Heart left ventricle (tissue), 13 donors: ENCODE results near the gene C14orf93.

Experiments used
- POLR2A ChIP-seq, 2 donors: fragments of 450-650 bp; IDR thresholded peaks; one replicate each; pipeline ENCODE4 v1.6.1; 2017; ENCODE audit warnings: antibody characterized with exemption in 2 of 2, mild to moderate bottlenecking in 2 of 2, moderate library complexity in 2 of 2
- TF ChIP-seq, protein P1 (sequence below), 12 donors: fragments of 200-600 bp; sonication (generic) in 4 of 12; IDR thresholded peaks; one replicate each; pipeline versions ENCODE4 v1.5.0 to v1.8.0; 2018 to 2022; ENCODE audit warnings: antibody characterized with exemption in 12 of 12, mild to moderate bottlenecking in 5 of 12
- donor health status: ischemic (EF 13 %, LVEDD 7.1; RV severe dilation, severe dysfunction).
- donor health status: DM: no; HTN: yes; CAD: no.
- donor health status: DM: no; HTN: no; CAD: no.
- donor health status: ischemic (EF 25% LVEDD 6.9; RV normal size, moderate dysfunction).
- donor health status: ischemic (EF 25% LVEDD 5.7; RV mildly dilated, moderate dysfunction).
- donor health status: ischemic (EF 35%, LVEDD 5.7; RV mildly dilated, moderate dysfunction).
- donor health status: nonischemic (EF 11% LVEDD 7.7; RV severe dilation, severe dysfunction).
- donor health status: DM: yes; HTN: yes; CAD: no.
- donor health status: PGD.
- donor health status: ischemic (EF 29% LVEDD 5.4; RV normal size, mild dysfunction).
- donor health status: nonischemic (EF 23%, LVEDD 6.1; RV moderate dilation, normal function).

DNA sequence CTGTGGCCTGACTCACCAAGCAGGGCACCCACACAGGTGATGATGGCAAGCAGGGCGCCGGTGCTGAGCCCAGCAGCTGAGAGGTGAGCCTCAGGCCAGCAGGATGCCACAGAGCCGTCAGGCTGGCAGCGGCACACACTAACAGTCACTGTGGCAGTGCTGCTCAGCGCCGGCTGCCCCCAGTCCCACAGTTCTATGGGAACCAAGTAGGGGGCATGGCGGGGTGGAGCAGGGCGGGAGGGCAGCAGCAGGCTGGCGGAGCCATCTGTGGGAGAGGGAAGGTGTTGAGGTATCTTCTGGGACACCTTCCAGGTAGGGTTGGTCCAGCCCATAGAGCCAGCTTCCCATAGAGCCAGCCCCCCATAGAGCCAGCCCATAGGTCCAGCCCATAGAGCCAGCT, 39.1 kb upstream of the C14orf93 start:
- no peak for TF ChIP-seq POLR2A (IDR thresholded peaks at IDR 0.05)
- TF ChIP-seq, protein P1, sequence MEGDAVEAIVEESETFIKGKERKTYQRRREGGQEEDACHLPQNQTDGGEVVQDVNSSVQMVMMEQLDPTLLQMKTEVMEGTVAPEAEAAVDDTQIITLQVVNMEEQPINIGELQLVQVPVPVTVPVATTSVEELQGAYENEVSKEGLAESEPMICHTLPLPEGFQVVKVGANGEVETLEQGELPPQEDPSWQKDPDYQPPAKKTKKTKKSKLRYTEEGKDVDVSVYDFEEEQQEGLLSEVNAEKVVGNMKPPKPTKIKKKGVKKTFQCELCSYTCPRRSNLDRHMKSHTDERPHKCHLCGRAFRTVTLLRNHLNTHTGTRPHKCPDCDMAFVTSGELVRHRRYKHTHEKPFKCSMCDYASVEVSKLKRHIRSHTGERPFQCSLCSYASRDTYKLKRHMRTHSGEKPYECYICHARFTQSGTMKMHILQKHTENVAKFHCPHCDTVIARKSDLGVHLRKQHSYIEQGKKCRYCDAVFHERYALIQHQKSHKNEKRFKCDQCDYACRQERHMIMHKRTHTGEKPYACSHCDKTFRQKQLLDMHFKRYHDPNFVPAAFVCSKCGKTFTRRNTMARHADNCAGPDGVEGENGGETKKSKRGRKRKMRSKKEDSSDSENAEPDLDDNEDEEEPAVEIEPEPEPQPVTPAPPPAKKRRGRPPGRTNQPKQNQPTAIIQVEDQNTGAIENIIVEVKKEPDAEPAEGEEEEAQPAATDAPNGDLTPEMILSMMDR (IDR thresholded peaks at IDR 0.05) = no peak
